B cell (primary cell): ENCODE data around the gene RFX4.

ENCODE experiments used
- EZH2 ChIP-seq: IDR thresholded peaks from 2 replicates; pipeline ENCODE4 v1.6.1; 2012; ENCODE audit warnings: borderline replicate concordance, low read depth, mild to moderate bottlenecking, moderate library complexity, low read length; ENCODE audit not compliant: insufficient read depth, poor library complexity, severe bottlenecking
- TF ChIP-seq, protein P1 (sequence below): fragments of 200-600 bp; IDR thresholded peaks from one replicate; pipeline ENCODE4 v1.8.0; 2022; ENCODE audit warnings: antibody characterized with exemption, mild to moderate bottlenecking

DNA sequence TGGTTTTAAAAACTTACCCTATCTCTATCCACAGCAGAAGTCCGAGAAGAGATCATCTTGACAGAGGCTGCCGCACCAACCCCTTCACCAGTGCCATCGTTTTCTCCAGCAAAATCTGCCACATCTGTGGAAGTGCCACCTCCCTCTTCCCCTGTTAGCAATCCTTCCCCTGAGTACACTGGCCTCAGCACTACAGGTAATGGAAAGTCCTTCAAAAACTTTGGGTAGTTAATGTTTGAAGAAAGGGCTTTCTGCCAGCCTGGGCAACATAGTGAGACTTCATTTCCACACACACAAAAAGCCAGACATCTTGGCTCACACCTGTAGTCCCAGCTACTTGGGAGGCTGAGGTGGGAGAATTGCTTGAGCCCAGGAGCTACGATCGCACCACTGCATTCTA is 150.1 kb downstream of the RFX4 start:
- TF ChIP-seq, protein P1, sequence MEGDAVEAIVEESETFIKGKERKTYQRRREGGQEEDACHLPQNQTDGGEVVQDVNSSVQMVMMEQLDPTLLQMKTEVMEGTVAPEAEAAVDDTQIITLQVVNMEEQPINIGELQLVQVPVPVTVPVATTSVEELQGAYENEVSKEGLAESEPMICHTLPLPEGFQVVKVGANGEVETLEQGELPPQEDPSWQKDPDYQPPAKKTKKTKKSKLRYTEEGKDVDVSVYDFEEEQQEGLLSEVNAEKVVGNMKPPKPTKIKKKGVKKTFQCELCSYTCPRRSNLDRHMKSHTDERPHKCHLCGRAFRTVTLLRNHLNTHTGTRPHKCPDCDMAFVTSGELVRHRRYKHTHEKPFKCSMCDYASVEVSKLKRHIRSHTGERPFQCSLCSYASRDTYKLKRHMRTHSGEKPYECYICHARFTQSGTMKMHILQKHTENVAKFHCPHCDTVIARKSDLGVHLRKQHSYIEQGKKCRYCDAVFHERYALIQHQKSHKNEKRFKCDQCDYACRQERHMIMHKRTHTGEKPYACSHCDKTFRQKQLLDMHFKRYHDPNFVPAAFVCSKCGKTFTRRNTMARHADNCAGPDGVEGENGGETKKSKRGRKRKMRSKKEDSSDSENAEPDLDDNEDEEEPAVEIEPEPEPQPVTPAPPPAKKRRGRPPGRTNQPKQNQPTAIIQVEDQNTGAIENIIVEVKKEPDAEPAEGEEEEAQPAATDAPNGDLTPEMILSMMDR, result no peak
- TF ChIP-seq EZH2, result no peak
